IMR-90 (cell line): ENCODE data around the gene EXTL2. TPM values are rescaled to one million over a fixed set of nuclear protein-coding genes. Genes with fewer than 3 reads are reported as not detected.

Source experiments
- ATAC-seq: fragments of 200-7000 bp; cut with Tn5 transposase; 2 replicates; pipeline ENCODE4 v1.9.1; 2020; ENCODE audit warnings: low read depth, mild to moderate bottlenecking, moderate library complexity
- BruUV-seq: library from RNA; stranded (reverse); fragments of 400-500 nt; replicated peaks from 2 replicates; lab custom pipeline; 2021; lab: Mats Ljungman, UMichigan
- CTCF ChIA-PET: fragments of 300-600 bp; formaldehyde crosslinking; extraction: SDS; loops from one replicate; lab custom pipeline; 2021; ENCODE audit warnings: antibody characterized with exemption; lab: Yijun Ruan, JAX
- POLR2A ChIA-PET: fragments of 300-600 bp; sonication (Branson Sonifier 250); formaldehyde crosslinking; loops from one replicate; lab custom pipeline; 2022; ENCODE audit warnings: antibody characterized with exemption; ENCODE audit not compliant: unreplicated experiment; lab: Charles Lee
- DNase-seq: peaks from one replicate; pipeline ENCODE4 v3.0.0; 2013
- H2AFZ ChIP-seq: replicated peaks from 2 replicates; pipeline ENCODE3; 2013; ENCODE audit warnings: low read length, mild to moderate bottlenecking; ENCODE audit not compliant: poor library complexity
- H2AK5ac ChIP-seq: 2 replicates; pipeline ENCODE4 v1.6.1; 2013; ENCODE audit warnings: low read depth, low read length, inconsistent platforms
- H2AK9ac ChIP-seq: replicated peaks from 2 replicates; pipeline ENCODE3; 2013; ENCODE audit warnings: mild to moderate bottlenecking, low read depth, low read length, moderate library complexity; ENCODE audit not compliant: poor library complexity
- H2BK120ac ChIP-seq: 2 replicates; pipeline ENCODE4 v1.6.1; 2013; ENCODE audit warnings: low read depth, low read length, inconsistent platforms
- H2BK15ac ChIP-seq: 3 replicates; pipeline ENCODE4 v1.6.1; 2013; ENCODE audit warnings: low read depth, low read length, inconsistent platforms
- H2BK20ac ChIP-seq: 2 replicates; pipeline ENCODE4 v1.6.1; 2013; ENCODE audit warnings: low read depth, mild to moderate bottlenecking, inconsistent platforms, low read length, moderate library complexity
- H2BK5ac ChIP-seq: 2 replicates; pipeline ENCODE4 v1.6.1; 2013; ENCODE audit warnings: mild to moderate bottlenecking, low read depth, low read length, inconsistent platforms; ENCODE audit not compliant: poor library complexity, severe bottlenecking
- H3K14ac ChIP-seq: replicated peaks from 2 replicates; pipeline ENCODE4 v1.6.1; 2013; ENCODE audit warnings: low read depth, low read length, inconsistent platforms
- H3K18ac ChIP-seq: 2 replicates; pipeline ENCODE4 v1.6.1; 2013; ENCODE audit warnings: low read depth, low read length, control low read depth
- H3K23ac ChIP-seq: 2 replicates; pipeline ENCODE4 v1.6.1; 2013; ENCODE audit warnings: low read depth, low read length, inconsistent platforms
- H3K27ac ChIP-seq: 2 replicates; pipeline ENCODE4 v1.5.1; 2013; ENCODE audit warnings: mild to moderate bottlenecking, control low read depth, low read length; ENCODE audit not compliant: insufficient read depth
- H3K27me3 ChIP-seq: 2 replicates; pipeline ENCODE4 v1.6.1; 2013; ENCODE audit warnings: low read length; ENCODE audit not compliant: control insufficient read depth, insufficient read depth
- H3K36me3 ChIP-seq: 2 replicates; pipeline ENCODE4 v1.6.1; 2013; ENCODE audit warnings: low read length, mixed read lengths; ENCODE audit not compliant: control insufficient read depth, insufficient read depth
- H3K4ac ChIP-seq: 2 replicates; pipeline ENCODE4 v1.6.1; 2013; ENCODE audit warnings: low read depth, low read length, inconsistent platforms
- H3K4me1 ChIP-seq: 2 replicates; pipeline ENCODE4 v1.6.1; 2013; ENCODE audit warnings: low read length, mixed read lengths; ENCODE audit not compliant: control insufficient read depth, insufficient read depth
- H3K4me2 ChIP-seq: 2 replicates; pipeline ENCODE4 v1.6.1; 2013; ENCODE audit warnings: low read depth, mild to moderate bottlenecking, control low read depth, low read length, moderate library complexity
- H3K4me3 ChIP-seq: 2 replicates; pipeline ENCODE4 v1.5.1; 2013; ENCODE audit warnings: low read depth, mild to moderate bottlenecking, control low read depth, low read length, moderate library complexity; ENCODE audit not compliant: insufficient read depth
- H3K56ac ChIP-seq: 2 replicates; pipeline ENCODE4 v1.6.1; 2013; ENCODE audit warnings: low read length, inconsistent platforms; ENCODE audit not compliant: insufficient read depth; ENCODE audit errors: extremely low read depth
- H3K79me1 ChIP-seq, 2 experiments: 2 replicates each; pipeline ENCODE4 v1.6.1; 2013; ENCODE audit warnings: low read length in 2 of 2, inconsistent platforms in 1 of 2, low read depth in 1 of 2
- H3K9ac ChIP-seq: 2 replicates; pipeline ENCODE4 v1.6.1; 2013; ENCODE audit warnings: low read depth, low read length, control low read depth
- H3K9me1 ChIP-seq: 2 replicates; pipeline ENCODE4 v1.6.1; 2013; ENCODE audit warnings: low read length, inconsistent platforms; ENCODE audit not compliant: insufficient read depth
- H3K9me3 ChIP-seq: 2 replicates; pipeline ENCODE4 v1.6.1; 2013; ENCODE audit warnings: low read length; ENCODE audit not compliant: control insufficient read depth, insufficient read depth
- H4K20me1 ChIP-seq: 2 replicates; pipeline ENCODE4 v1.6.1; 2013; ENCODE audit warnings: low read length, inconsistent platforms; ENCODE audit not compliant: insufficient read depth
- H4K5ac ChIP-seq: 2 replicates; pipeline ENCODE4 v1.6.1; 2013; ENCODE audit warnings: mild to moderate bottlenecking, low read depth, low read length, control low read depth
- H4K8ac ChIP-seq, 2 experiments: 2 replicates each; pipeline ENCODE4 v1.6.1; 2013; ENCODE audit warnings: low read depth in 2 of 2, low read length in 2 of 2, control low read depth in 1 of 2, inconsistent platforms in 1 of 2
- H4K91ac ChIP-seq: 2 replicates; pipeline ENCODE4 v1.6.1; 2013; ENCODE audit warnings: low read depth, low read length, inconsistent platforms; ENCODE audit not compliant: insufficient read depth
- BHLHE40 ChIP-seq: fragments of 150-350 bp; IDR thresholded peaks from 2 replicates; pipeline ENCODE4 v1.6.1; 2016; ENCODE audit warnings: mild to moderate bottlenecking, low read depth, low read length
- CEBPB ChIP-seq: IDR thresholded peaks from 2 replicates; pipeline ENCODE4 v1.6.1; 2012; ENCODE audit warnings: low read depth, low read length, improper control_type of control experiment
- CHD1 ChIP-seq: IDR thresholded peaks from 2 replicates; pipeline ENCODE4 v1.6.1; 2012; ENCODE audit warnings: low read depth, low read length, improper control_type of control experiment
- CTCF ChIP-seq: conservative IDR thresholded peaks from 2 replicates; pipeline ENCODE4 v1.5.1; 2012; ENCODE audit warnings: mild to moderate bottlenecking, low read depth, low read length, improper control_type of control experiment
- ELK1 ChIP-seq: fragments of 150-350 bp; IDR thresholded peaks from 2 replicates; pipeline ENCODE4 v1.6.1; 2016; ENCODE audit warnings: low read depth, mild to moderate bottlenecking, low read length, moderate library complexity, borderline replicate concordance
- FOS ChIP-seq: fragments of 150-350 bp; IDR thresholded peaks from 2 replicates; pipeline ENCODE4 v1.6.1; 2016; ENCODE audit warnings: low read depth, low read length
- MAFK ChIP-seq: IDR thresholded peaks from 2 replicates; pipeline ENCODE4 v1.6.1; 2012; ENCODE audit warnings: low read depth, low read length, improper control_type of control experiment
- MAZ ChIP-seq: IDR thresholded peaks from 2 replicates; pipeline ENCODE4 v1.6.1; 2012; ENCODE audit warnings: low read depth, mild to moderate bottlenecking, low read length, improper control_type of control experiment, moderate library complexity, borderline replicate concordance
- MXI1 ChIP-seq: IDR thresholded peaks from 2 replicates; pipeline ENCODE4 v1.6.1; 2012; ENCODE audit warnings: low read depth, mild to moderate bottlenecking, low read length, moderate library complexity, borderline replicate concordance
- NFE2L2 ChIP-seq: fragments of 150-350 bp; IDR thresholded peaks from 2 replicates; pipeline ENCODE4 v1.6.1; 2016; ENCODE audit warnings: low read depth, mild to moderate bottlenecking, low read length
- POLR2A ChIP-seq: IDR thresholded peaks from 2 replicates; pipeline ENCODE4 v1.6.1; 2012; ENCODE audit warnings: mild to moderate bottlenecking, low read depth, low read length
- RAD21 ChIP-seq: IDR thresholded peaks from 2 replicates; pipeline ENCODE4 v1.6.1; 2012; ENCODE audit warnings: low read length, improper control_type of control experiment
- RCOR1 ChIP-seq: IDR thresholded peaks from 2 replicates; pipeline ENCODE4 v1.6.1; 2012; ENCODE audit warnings: mild to moderate bottlenecking, low read length, improper control_type of control experiment; ENCODE audit not compliant: insufficient replicate concordance
- RFX5 ChIP-seq: IDR thresholded peaks from 2 replicates; pipeline ENCODE4 v1.8.0; 2012; ENCODE audit warnings: low read depth, mild to moderate bottlenecking, low read length, moderate library complexity
- SMC3 ChIP-seq: fragments of 150-350 bp; IDR thresholded peaks from 2 replicates; pipeline ENCODE4 v1.6.1; 2016; ENCODE audit warnings: low read depth, mild to moderate bottlenecking, antibody characterized with exemption, low read length, moderate library complexity
- USF2 ChIP-seq: fragments of 150-350 bp; IDR thresholded peaks from 2 replicates; pipeline ENCODE4 v1.6.1; 2017; ENCODE audit warnings: mild to moderate bottlenecking, antibody characterized with exemption, low read length, low read depth
- WGBS, 2 experiments: methylation state at CpG; one replicate each; pipeline versions ENCODE4 v1.1.5 to v1.1.7; 2013; ENCODE audit warnings: missing lambda C conversion rate in 2 of 2; ENCODE audit not compliant: insufficient read length in 1 of 2; ENCODE audit errors: extremely low coverage in 2 of 2; 5-methylcytosine and 5-hydroxymethylcytosine counted together
- dilution Hi-C: fragments of 300-500 bp; cut with HindIII; formaldehyde crosslinking; loops from one replicate; pipeline ENCODE4 v1.14.3; 2018; ENCODE audit warnings: low sequenced_read_pairs; ENCODE audit not compliant: unreplicated experiment
- in situ Hi-C: fragments of 300-500 bp; cut with MboI; formaldehyde crosslinking; loops from 3 replicates; pipeline ENCODE4 v1.14.3; 2019; ENCODE audit warnings: low sequenced_read_pairs, inconsistent platforms, mixed read lengths
- intact Hi-C: fragments of 100-400 bp; cut with micrococcal nuclease; formaldehyde crosslinking; loops from 2 replicates; pipeline ENCODE4 v1.10.0; 2022
- polyA plus RNA-seq, 3 experiments: library from polyadenylated mRNA; depleted of rRNA; stranded (reverse); fragments of >200 nt; gene quantifications; 2 replicates each; pipeline ENCODE4 v1.2.3, GENCODE V29; 2012; ENCODE audit warnings: low replicate concordance in 1 of 3
- total RNA-seq: library from RNA; depleted of rRNA; stranded (reverse); fragments of >200 nt; gene quantifications from 2 replicates; pipeline ENCODE4 v1.2.3, GENCODE V29; 2012

EXTL2 gene
- total and polyA plus RNA-seq, 2 of the 4 experiments (the other 2 are of a cell fraction), result 24.9 to 27.6 TPM

GRCh38 chr1:100907887-100908286 is 13.2 kb upstream of the EXTL2 start:
- H3K9me1 ChIP-seq, result no peaks in the 10 kb centered on the region
- H3K4me2 ChIP-seq, result no peak overlapping the region
- intact Hi-C loops (no loop called here), in situ Hi-C loops (no loop called here), dilution Hi-C loops (no loop called here)
- BruUV-seq, result no TSS peak
- H3K36me3 ChIP-seq, result peaks cover 10% of the 10 kb centered on the region
- no peak overlapping the region for H2BK15ac ChIP-seq
- peaks cover 4% of the 10 kb centered on the region; the same call in 1 of the 2 replicates for H3K4me1 ChIP-seq
- no peak overlapping the region for H4K5ac ChIP-seq
- no peaks in the 10 kb centered on the region for H3K27me3 ChIP-seq
- H3K23ac ChIP-seq, result no peak overlapping the region
- no peak for ATAC-seq
- H3K27ac ChIP-seq, result no peak overlapping the region
- H2AFZ ChIP-seq, result no peak overlapping the region
- CTCF ChIA-PET, result no interaction called here
- no peak overlapping the region for H3K18ac ChIP-seq
- peaks cover 12 to 21% of the 10 kb centered on the region in 2 experiments for H3K79me1 ChIP-seq
- H3K9ac ChIP-seq, result no peak overlapping the region
- POLR2A ChIA-PET, result no interaction called here
- H3K14ac ChIP-seq, result no peak overlapping the region
- H2AK9ac ChIP-seq, result no peak overlapping the region
- H2BK120ac ChIP-seq, result no peak overlapping the region
- H2BK5ac ChIP-seq, result no peak overlapping the region
- H2AK5ac ChIP-seq, result no peak overlapping the region
- H2BK20ac ChIP-seq, result no peak overlapping the region
- H4K8ac ChIP-seq, result no peak overlapping the region
- no peak overlapping the region for H3K4me3 ChIP-seq
- no peak overlapping the region for H4K91ac ChIP-seq
- no peak overlapping the region for H3K4ac ChIP-seq
- H3K56ac ChIP-seq, result no peak overlapping the region
- DNase-seq, result no peak
- H4K20me1 ChIP-seq, result 0 out of 2 replicates have a peak, but pooled peaks cover 3% of the 10 kb centered on the region
- no peak for TF ChIP-seq NFE2L2
- TF ChIP-seq MAFK, result no peak
- no peak for TF ChIP-seq CTCF
- TF ChIP-seq USF2, result no peak
- TF ChIP-seq SMC3, result no peak
- TF ChIP-seq MAZ, result no peak
- no peak for TF ChIP-seq ELK1
- no peak for TF ChIP-seq POLR2A
- TF ChIP-seq MXI1, result no peak
- TF ChIP-seq RCOR1, result no peak
- TF ChIP-seq BHLHE40, result no peak
- no peak for TF ChIP-seq FOS
- TF ChIP-seq CHD1, result no peak
- TF ChIP-seq RAD21, result no peak
- TF ChIP-seq RFX5, result no peak
- no peak for TF ChIP-seq CEBPB
- 83% methylated on average over 1 of the region's 1 CpG; no CpG with 5 or more reads in 1 of the 2 experiments for WGBS, 2 experiments
- no peaks in the 10 kb centered on the region for H3K9me3 ChIP-seq
